MV-4-11 (cell line): Measurements from ENCODE around the gene CNOT1.
"Not testable (repeated sequence)": the region's sequence is repeated elsewhere in the genome, so short reads cannot be mapped to it uniquely, and the experiment has no call there.

Experiments
- DNase-seq: peaks from one replicate; lab custom pipeline; 2025; lab: John Stamatoyannopoulos, UW

The CNOT1 gene

DNA sequence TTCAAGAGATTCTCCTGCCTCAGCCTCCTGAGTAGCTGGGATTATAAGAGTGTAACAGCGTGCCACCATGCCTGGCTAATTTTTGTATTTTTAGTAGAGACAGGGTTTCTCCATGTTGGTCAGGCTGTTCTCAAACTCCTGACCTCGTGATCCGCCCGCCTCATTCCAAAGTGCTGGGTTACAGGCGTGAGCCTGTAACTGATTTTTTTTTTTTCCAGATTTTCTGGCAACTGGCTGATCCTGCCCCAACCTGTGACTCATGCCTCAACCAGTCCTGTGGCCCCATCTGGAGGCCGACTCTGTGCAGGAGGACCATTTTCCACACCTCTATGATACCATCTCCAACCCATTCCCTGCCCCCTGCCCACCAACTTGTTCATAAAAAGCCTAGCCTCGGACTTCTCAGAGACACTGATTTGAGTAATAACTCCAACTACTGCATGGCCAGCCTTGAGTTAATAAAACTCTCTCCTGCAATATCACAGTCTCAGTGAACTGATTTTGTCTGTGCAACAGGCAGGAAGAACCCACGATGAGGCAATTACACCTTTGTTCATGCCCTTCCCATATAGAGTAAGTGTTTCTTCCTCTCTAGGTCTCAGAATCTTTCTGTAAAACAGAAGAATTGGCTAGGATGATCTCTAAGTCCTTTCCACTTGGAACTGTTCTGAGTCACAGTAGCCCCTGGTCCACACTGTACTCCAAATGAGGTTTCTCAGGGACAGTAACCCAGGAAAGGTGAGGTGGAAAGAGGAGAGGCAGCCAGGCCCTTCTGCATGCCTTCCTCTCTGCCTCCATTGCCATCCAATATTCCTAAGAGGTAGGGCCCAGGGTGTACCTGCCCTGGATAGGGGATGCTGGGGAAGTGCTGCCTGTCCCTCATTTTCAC lies 8.8 kb upstream of the CNOT1 start:
- peak; percentile 30 for DNase-seq

DNA sequence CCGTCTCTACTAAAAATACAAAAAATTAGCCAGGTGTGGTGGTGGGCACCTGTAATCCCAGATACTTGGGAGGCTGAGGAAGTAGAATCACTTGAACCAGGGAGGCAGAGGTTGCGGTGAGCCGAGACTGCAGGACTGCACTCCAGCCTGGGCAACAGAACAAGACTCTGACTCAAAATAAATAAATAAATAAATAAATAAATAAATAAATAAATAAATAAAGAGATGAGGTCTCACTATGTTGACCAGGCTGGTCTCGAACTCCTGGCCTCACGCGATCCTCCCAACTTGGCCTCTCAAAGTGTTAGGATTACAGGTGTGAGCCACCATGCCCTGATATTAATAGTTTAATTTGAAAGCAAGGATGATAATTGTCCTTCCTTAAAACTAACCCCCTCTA lies 7.4 kb upstream of the CNOT1 start:
- not testable (repeated sequence) for DNase-seq

DNA sequence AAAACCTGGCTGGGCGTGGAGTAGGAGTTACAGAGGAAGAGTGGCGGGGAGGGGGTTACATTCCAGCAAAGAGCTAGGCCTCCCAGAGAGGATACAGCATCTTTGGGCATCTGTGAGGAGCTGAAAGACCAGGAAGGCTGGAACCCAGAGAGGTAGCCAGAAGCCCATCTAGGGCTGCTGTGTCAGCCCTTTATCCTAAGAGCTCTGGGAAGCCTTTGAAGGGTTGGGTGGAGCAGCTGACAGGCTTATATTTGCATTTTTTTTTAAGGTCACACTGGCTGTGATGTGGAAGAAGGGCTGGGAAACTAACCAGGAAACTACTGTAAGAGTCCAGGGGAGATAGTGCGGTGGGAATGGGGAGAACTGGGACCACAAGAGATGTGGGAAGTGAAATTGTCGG lies 6.8 kb upstream of the CNOT1 start:
- peak; percentile 7 for DNase-seq

- DNase-seq = no peak
These were observed 5.9 kb upstream of the CNOT1 start for GRCh38 chr16:58635502-58635901.

DNA sequence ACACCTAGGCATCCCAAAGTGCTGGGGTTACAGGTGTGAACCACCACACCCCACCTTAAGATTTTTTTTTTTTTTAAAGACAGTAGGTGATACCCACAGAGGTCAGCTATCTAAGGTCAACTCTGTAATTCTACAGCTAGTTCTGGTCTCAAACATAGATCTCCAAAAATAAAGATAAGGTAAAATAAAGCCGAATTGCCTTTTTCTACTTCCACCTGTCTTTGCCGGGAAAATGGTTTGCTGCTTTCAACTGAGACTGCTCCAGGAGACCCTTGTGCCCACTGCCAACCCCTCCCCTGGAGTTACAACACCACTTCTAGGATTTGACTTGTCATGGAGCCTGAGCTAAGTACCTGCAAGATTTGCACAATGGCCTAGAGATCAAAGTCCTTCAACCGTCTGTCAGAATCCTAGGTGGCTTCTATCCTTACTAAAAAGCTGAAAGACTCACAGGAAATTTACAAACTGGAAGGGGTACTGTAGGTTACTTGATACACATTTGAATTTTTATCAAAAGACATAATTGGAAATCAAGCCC lies 4.7 kb upstream of the CNOT1 start:
- no peak for DNase-seq

DNA sequence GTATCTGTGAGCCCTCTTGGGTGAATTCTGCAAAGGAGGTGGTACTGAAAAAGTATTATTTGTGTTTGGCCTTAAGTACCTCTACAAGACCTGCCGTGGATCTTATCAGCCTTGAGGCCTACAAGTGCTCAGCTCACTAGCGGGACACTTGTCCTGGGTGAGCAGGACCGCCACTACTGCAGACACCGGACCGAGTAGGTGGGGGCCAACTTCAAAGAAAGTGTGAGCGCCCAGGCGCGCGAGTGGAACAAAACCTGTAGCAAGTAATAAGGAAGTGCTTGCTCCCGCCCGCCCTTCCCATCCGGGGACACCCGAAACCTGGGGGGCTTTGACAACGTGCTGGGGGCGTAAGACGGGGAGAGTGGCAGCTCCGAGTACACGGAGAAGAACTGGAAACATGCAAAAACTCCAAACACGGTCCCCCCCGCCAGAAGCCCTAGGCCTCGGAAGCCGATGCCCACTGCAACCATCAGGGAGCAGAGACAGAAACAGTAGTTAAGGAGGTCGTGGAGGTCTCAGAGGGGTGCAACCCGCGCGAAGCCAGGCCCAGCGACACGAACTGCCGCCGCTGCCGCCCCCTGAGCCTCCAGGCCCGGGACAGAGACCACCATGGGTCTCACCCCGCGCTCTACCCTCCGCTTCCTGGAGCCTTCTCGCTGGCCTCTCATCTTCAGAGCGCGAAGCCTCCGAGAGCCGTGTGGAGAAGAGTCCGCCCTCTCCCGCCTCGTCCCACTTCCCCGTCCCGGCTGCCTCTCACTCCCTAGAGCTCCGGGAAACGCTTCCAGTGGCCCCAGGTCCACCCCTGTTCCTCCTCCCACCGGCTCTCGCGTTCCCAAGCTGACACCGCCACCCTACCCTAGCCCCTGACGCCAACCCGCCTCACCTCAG lies 537 bp downstream of the CNOT1 start:
- peak; percentile 52 for DNase-seq

DNA sequence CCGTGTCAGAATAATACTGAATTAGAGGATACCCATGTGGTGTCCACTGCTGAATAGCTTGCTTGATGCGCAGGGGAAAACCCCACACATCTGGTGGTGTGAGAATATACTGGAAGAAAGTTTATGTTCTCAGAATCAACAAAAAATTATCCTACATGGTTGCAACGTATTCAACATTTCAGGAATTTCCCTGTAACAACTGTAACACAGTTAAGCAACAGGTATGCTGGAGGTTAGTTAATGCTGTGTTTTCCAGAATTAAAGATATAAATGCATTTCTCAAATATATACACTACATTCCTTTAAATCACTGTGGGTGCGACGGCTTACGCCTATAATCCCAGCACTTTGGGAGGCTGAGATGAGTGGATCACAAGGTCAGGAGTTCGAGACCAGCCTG lies 5.4 kb downstream of the CNOT1 start:
- no peak for DNase-seq

- DNase-seq = no peak
These were observed 9.2 kb downstream of the CNOT1 start for GRCh38 chr16:58620396-58620795.

DNA sequence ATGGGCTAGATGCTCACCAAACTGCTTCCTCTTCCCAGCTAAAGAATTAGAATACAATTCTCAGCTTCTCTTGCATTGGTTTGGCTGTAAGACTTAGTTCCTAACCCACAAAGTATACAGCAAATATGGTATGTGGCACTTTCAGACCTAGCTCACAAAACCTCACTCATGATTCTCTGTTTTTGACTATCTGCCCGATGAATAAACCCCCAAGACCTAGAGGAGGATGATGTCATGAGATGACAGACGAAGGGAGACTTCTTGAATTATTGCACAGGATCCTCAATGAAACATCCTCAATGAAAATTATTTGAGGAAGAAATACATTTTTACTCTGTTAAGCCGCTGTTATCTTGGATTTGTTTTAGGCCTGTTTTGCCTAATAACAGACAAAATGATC lies 14.3 kb downstream of the CNOT1 start:
- peak; percentile 41 for DNase-seq

DNA sequence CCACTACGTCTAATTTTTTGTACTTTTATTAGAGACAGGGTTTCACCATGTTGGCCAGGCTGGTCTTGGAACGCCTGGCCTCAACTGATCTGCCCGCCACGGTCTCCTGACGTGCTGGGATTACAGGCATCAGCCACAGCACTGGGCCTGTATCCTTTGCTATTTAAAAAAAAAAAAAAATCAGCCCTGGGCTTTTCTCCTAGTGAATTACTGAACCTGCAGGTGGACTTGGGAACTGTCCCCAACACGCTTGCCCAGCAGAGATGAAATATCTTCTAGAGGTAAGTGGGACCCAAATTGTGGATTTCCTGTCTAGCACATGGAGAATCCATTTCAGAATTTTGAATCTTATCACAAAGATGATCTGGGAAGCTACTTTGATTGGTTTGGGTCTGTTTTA lies 14.8 kb downstream of the CNOT1 start:
- no peak for DNase-seq

DNA sequence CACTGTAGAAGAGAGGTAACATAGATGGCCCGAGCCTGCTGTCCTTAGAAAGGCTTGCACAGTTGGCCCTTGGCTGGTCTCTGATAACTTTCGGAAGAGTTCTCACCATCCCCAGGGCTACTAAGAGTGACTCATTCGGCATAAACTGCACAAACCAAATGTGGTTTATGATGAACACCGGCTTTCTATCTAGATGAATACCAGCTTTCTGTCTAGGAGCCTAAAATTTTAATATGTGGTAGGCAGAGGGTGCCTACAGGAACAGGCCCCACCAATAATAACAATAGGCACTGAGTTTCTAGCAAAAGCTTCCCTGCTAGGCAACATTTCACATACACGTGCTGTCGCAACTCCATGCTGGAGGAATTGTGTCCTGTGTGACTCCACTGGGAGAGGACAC lies 15.4 kb downstream of the CNOT1 start:
- DNase-seq = no peak

- peak; percentile 30 for DNase-seq
These were observed 16.7 kb downstream of the CNOT1 start for GRCh38 chr16:58612965-58613364.

DNA sequence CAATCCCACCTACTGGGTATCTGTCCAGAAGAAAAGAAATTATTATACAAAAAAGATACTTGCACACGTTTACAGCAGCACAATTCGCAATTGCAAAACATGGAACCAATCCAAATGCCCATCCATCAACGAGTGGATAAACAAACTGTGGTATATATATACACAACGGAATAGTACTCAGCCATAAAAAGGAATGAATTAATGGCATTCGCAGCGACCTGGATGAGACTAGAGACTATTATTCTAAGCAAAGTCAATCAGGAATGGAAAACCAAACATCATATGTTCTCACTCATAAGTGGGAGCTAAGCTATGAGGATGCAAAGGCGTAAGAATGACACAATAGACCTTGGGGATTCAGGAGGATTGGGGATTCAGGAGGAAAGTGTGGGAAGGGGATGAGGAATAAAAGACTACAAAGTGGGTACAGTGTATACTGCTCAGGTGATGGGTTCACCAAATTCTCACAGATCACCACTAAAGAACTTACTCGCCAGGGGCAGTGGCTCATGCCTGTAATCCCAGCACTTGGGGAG lies 21.0 kb downstream of the CNOT1 start:
- DNase-seq = no peak

DNA sequence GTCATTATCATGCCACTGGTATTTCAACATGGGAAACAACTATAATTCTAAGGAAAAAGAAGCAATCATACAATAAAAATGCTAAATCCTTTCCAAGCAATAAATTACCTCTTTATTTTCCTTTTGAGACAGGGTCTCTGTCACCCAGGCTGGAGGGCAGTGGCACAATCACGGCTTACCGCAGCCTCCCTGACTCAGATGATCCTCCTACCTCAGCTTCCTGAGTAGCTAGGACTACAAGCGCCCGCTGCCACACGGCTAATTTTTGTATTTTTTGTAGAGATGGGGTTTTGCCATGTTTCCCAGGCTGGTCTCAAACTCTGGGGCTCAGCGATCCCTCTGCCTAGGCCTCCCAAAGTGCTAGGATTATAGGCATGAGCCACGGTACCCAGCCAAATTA lies 24.1 kb downstream of the CNOT1 start:
- no peak for DNase-seq

GRCh38 chr16:58591083-58591482 lies 38.5 kb downstream of the CNOT1 start:
- DNase-seq = no peak

DNA sequence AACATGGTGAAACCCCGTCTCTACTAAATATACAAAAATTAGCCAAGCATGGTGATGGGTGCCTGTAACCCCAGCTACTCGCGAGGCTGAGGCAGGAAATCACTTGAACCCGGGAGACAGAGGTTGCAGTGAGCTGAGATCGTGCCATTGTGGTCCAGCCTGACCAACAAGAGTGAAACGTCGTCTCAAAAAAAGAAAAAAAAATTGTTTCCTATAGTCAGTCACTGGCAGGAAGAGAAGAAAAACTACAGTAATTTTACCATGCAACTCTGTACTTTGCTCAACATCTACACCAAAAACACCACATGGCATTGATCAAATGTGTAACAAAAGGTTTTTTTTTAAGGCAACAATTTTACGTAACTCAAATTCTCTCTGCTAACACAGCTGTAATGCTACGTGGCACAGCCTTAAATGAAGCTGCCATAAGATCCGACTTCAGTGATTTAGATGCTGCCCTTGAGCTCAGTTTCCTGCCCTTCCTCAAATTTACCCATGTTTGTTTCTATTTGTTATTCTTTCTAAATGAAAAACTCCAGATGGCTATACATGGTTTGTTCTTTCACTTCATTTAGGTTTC lies 40.2 kb downstream of the CNOT1 start:
- DNase-seq = no peak

DNA sequence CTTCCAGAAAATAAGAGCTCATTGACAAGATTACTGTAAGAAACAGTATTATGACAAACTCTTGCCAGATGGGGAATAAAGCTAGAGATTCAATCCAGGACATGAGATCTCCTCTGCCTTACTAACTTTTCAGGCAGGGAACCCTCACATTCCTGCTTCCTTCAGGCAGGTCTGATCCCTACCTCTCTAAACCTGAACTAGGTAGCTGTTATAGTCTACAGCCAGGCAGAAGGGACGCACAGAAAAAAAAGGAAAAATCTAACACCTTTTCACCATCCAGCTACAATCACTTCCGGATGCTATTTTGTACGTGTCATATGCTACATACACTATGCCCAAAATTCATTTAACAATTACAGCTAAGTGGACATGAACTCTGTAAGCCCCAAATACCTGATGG lies 41.2 kb downstream of the CNOT1 start:
- no peak for DNase-seq

DNA sequence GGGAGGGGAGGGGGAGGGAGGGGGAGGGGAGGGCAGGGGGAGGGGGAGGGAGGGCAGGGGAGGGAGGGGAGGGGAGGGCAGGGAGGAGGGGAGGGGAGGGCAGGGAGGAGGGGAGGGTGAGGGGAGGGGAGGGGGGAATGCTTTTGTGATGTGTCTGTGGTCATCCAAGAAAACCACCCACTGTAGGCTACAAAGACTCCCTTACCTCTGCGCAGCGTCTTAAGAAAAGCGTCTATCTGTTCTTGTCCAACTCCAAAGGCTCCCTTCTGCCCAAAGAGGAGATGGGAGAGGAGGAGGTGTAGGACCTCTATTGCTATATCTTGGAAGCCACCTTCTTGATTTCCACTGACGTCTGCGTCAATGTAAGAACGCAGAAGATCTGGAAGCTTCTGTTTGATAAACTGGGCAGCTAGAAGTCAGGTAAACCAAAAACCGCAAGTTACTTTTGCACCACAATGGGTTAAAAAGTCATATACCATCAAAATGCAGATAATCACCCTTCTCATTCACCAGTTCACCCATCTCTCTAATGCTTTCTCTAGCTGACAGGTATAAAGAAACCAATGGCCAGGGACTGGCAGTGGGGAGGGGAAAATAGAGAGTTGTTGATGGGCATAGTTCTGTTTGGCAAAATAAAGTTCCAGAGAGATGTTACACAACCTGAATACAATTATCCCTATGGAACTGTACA lies 43.1 kb downstream of the CNOT1 start:
- DNase-seq = no peak

DNA sequence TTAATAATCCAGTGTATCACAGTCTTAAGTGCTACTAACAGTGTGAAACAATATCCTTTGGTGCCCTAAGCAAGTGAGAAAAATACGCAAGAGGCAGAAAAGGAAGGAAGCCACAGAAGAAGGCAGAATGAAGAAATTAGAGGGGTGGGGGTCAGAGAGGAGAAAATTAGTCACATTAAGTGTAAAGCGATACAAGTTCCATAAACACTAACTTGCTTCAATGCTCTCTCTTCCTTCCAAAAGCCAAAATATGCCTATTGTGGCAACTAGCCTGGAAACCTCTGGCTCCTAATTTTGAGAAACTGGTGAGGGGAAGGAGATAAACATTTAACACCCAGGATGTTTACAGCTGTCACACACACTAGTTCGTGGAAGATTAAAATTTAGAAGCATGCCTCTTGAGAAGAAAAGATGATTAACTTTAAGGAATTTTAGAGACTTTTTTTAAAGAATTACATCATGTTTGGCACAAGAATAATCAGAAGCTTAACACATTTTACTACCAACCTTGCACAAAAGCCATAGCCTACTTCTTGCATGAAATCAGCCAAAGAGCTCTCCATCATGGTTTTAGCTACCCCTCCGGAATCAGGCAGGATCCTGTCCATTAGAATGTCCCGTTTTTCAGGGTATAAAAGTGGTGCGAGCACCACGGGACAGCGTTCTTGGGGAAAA lies 44.7 kb downstream of the CNOT1 start:
- DNase-seq = no peak

DNA sequence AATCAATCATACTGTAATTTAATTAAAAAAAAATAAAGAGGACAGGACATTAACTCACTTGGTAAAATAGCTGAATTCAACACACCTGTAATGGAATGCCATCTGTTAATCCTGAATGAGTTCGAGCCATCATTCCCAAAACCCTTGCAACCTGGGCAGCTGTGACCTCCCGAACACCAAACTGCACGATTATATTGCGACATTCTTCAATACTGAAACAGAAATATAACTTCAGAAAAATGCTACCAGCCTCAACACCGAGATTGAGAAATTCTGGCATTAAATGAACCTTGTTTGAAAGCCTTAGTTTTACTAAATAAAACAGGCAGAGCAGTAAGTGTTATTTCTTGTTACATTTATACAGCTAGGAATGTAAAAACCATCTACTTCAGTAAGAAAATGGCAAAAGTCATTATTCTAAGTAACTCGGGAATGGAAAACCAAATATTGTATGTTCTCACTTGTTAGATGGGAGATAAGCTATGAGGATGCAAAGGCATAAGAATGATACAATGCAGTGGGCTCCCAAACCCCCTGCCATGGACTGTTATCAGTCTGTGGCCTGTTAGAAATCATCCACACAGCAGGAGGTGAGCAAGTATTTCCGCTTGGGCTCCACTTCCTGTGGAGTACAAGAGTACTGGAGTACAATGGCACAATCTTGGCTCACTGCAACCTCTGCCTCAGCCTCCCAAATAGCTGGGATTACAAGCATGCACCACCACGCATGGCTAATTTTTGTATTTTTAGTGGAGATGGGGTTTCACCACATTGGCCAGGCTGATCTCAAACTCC lies 46.5 kb downstream of the CNOT1 start:
- DNase-seq = no peak
